PC-3 (cell line): ENCODE measurements around the gene REEP1.

Source experiments
- CTCF ChIP-seq: fragments of 300-600 bp; sonication (generic); conservative IDR thresholded peaks from 2 replicates; pipeline ENCODE4 v1.5.1; 2017; ENCODE audit warnings: antibody characterized with exemption, low read depth, mild to moderate bottlenecking, low read length
- EZH2 ChIP-seq: fragments of 300-600 bp; sonication (generic); IDR thresholded peaks from one replicate; pipeline ENCODE4 v1.6.1; 2017; ENCODE audit warnings: antibody characterized with exemption, mild to moderate bottlenecking, low read length; ENCODE audit not compliant: unreplicated experiment

- no peak for TF ChIP-seq CTCF
- TF ChIP-seq EZH2 = no peak
These were observed 63.0 kb downstream of the REEP1 start for GRCh38 chr2:86274265-86274917.
